NCI-H345 treated with DMSO at 0.1 percent for 48 hours (cell line): ENCODE data around the gene MAPK8IP1.
A peak's percentile ranks its signal among the peaks of the same experiment; 100 is the strongest.

Experiments
- DNase-seq: peaks from one replicate; lab custom pipeline; 2025; ENCODE audit not compliant: unreplicated experiment; lab: John Stamatoyannopoulos, UW

The MAPK8IP1 gene

DNA sequence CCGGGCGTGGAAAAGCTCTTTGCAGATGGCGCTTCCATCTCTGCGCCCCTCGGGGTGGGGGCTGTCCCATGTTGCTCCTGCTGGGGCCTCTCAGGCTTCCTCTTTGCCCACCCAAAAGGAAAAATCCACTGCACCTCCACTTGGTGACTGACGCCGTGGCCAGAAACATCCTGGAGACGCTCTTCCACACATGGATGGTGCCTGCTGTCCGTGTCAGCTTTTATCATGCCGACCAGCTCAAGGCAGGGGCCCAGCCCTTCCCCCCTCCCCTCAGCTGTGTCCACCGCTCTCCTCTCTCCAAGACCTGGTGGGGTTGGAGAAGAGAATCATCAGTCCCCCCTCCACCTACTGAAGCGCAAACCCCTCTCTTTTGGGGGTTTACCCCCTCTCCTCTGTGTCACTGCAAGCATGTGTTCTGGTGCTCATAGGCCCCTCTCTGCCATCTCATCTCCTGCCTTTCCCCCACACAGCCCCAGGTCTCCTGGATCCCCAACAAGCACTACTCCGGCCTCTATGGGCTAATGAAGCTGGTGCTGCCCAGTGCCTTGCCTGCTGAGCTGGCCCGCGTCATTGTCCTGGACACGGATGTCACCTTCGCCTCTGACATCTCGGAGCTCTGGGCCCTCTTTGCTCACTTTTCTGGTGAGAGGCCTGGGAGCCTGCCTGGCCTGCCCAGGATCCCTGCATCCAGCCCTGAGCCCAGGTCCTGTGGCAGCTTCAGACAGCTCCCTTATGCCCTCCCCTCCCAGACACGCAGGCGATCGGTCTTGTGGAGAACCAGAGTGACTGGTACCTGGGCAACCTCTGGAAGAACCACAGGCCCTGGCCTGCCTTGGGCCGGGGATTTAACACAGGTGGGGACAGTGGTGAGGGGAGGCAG is 38.8 kb downstream of the MAPK8IP1 start:
- DNase-seq: no peak

DNA sequence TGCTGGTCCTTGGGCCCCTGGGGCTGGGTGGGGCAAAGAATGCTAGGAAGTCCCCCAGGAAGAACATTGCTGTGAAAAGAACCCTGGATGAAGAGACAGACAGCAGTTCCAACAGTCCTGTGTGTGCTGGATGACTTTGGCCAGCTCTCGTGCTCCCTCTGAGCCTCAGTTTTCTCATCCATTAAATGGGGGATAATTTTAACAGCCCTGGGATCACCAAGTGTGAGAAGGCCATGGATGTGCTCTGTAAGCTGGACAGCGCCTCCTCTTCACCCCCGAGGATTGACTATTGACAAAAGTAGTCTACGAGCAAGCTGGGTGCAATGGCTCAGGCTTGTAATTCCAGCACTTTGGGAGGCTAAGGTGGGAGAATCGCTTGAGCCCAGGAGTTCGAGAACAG is 39.5 kb downstream of the MAPK8IP1 start:
- DNase-seq: no peak

DNA sequence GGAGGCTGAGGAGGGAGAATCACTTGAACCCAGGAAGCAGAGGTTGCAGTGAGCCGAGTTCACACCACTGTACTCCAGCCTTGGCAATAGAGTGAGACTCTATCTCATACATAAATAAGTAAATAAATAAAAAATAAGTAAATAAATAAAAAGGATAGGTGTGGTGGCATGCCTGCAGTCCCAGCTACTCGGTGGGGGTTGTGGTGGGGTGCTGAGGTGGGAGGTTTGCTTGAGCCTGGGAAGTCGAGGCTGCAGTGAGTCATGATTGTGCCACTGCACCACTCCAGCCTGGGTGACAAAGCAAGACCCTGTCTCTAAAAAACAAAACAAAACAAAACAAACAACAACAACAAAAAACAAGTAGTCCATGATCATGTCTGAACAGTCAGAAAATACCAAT is 40.1 kb downstream of the MAPK8IP1 start:
- DNase-seq: no peak

DNA sequence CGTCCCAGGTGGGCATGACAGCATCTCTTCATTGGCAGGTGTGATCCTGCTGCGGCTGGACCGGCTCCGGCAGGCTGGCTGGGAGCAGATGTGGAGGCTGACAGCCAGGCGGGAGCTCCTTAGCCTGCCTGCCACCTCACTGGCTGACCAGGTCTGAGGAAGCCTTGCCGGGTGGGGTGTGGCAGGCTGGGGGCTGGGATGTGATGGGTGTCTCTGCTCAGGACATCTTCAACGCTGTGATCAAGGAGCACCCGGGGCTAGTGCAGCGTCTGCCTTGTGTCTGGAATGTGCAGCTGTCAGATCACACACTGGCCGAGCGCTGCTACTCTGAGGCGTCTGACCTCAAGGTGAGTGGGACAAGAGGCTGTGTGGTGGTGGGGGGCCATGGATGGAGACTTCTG is 40.5 kb downstream of the MAPK8IP1 start:
- DNase-seq: no peak

DNA sequence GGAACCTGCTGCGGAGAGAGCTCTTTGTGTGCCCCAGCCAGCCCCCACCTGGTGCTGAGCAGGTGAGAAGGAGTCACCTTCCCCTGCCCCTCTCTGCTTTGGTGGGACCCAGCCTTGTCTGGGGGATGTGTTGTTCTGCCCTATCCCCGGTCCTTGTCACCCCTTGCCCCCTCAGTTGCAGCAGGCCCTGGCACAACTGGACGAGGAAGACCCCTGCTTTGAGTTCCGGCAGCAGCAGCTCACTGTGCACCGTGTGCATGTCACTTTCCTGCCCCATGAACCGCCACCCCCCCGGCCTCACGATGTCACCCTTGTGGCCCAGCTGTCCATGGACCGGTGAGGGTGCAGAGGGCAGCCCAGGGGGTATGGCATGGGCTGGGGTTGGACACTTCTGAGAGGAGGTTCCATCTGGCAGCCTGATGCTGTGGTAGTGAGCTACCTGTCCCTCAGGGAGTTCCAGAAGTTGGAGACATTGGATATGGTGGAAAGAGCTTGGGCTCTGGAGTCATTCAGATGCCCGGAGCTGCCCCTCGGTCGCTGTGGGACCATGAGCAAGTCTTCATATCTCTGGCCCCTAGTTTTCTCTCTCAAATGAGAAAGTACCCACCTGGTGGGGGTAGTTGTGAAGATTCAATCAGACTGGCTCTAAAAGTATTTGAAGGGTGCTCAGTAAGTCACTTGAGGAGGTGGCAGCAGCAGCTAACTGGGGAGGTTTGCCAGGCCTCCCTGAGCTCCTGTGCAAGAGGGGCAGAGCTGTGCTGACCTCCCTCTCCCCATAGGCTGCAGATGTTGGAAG is 41.3 kb downstream of the MAPK8IP1 start:
- DNase-seq: no peak

DNA sequence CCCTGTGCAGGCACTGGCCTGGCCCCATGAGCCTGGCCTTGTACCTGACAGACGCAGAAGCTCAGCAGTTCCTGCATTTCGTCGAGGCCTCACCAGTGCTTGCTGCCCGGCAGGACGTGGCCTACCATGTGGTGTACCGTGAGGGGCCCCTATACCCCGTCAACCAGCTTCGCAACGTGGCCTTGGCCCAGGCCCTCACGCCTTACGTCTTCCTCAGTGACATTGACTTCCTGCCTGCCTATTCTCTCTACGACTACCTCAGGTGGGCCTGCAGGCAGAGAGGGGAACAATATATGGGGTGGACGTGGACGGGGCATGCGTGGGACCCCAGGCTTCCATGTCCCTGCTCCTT is 41.9 kb downstream of the MAPK8IP1 start:
- DNase-seq: no peak

DNA sequence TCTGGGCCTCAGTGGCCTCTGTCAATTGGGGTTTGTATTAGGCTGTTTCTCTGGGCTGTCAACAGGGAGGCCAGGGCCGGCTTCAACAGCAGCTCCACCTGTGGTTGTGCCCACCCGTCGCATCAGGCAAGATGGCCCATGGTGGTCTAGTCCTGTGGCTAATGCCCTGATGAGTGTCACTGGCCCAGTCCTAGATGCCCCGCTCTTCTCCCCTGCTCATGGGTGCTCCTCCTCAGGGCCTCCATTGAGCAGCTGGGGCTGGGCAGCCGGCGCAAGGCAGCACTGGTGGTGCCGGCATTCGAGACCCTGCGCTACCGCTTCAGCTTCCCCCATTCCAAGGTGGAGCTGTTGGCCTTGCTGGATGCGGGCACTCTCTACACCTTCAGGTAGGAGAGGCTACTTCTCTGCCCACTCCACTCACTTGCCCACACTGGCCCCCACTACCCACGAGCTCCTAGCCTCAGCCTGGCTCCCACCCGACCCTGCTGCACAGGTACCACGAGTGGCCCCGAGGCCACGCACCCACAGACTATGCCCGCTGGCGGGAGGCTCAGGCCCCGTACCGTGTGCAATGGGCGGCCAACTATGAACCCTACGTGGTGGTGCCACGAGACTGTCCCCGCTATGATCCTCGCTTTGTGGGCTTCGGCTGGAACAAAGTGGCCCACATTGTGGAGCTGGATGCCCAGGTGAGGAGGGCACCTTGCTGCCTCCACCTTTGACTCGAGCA is 42.4 kb downstream of the MAPK8IP1 start:
- DNase-seq: no peak

DNA sequence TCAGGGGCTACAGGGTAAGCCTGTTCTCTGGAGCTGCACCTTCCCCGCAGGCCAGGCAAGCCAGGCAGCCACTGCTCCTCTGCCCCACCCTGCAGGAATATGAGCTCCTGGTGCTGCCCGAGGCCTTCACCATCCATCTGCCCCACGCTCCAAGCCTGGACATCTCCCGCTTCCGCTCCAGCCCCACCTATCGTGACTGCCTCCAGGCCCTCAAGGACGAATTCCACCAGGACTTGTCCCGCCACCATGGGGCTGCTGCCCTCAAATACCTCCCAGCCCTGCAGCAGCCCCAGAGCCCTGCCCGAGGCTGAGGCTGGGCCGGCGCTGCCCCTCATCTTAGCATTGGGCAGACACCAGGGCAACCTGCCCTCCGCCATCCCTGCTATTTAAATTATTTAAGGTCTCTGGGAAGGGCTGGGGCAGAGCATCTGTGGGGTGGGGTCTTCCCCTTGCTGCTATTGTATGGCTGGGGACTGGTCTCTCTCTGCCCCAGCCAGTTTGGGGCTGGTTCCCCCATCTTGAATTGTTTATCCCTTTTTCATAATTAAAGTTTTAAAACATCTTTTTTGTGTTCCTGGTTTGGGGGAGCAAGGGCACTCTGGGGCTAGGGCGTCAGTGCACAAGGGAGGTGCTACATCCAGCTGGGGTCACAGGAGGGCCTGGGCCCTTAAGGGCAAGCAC is 43.2 kb downstream of the MAPK8IP1 start:
- no peak for DNase-seq

DNA sequence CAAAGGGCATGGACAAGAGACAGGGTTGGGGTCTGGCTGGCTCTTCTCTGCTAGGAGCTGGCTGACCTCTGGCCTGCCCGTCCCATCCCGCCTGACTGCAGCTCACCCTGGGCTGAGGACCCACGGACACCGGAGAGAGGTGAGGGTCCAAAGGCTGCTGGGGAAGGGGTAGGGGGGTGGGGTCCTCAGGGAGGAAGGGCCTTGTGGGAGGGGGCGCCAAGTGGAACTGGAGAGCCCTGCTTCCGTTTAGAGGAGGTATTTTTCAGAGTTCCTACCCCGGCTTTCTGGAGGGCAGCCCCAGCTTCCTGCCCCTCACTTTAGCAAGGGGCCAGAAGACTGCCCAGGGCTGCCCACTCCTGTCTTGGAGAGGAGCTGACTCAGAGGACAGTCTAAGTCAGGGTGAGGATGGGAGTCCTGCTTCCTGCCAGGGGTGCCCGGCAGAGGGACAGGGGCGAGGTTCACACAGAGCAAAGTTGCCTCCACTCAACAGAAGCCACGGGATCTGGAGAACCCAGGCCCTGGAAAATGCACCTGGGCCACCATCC is 44.1 kb downstream of the MAPK8IP1 start:
- DNase-seq: no peak

DNA sequence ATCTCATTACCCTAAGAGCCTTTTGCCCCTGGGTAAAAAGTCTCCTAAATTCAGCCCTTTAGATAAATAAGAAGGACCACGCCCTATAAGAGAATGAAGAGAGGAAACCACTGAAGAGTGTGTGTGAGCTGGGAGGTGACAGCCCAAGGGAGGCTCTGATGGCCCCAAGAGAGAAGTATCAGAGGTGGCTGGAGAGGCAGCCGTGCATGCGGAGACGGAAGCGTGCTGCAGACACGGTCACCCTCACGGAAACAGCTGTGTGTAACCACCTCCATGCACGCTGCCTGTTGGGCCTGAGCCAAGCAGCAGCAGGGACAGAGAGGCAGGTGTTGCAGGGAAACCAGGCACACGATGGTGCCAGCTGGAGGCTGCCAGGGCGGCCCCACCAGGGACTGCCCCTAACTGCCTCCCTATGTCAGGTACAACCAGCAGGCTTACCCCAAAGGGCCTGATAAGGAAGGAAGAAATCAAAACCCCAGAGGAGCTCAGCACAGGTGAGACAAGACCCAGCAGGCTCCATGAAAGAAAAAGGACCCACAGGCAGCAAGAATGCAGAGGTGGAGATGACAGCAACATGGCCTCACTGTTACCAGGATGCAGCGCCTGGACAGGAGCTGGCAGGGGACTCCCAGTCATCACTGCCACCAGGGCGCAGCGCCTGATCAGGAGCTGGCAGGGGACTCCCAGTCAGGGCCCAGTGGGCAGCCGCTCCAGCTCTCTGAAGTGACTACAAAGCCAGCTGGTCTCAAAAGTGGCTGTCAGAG is 44.8 kb downstream of the MAPK8IP1 start:
- DNase-seq: peak; percentile 80

DNA sequence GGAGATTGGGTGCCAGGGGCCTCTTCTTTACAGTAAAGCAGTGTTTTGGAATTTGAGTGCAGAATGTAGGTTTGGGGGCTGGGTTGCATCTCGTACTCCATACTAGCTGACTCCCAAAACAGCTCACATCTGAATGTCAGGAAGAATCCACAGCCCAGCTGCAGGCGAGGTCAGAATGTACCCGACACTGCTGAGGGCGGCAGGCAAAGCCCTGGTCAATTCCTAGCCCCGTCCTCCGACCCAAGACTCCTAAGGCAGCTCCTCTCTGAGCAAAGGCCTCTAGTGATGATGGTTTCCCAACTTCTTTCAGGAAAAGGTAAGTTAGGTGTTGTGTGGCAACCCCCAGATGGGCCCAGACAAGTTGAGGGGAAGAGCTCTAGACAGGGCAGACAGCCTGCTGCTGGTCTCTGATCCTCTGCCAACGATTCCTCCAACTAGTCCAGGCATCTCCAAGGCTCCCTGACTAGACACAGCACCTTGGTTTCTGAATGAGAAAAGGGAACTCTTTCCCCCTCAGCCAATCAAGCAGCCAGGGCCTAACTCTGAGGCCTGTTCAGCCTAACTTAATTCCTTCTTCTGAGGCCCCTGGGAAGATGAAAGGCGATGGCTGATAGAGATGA is 45.6 kb downstream of the MAPK8IP1 start:
- no peak for DNase-seq

DNA sequence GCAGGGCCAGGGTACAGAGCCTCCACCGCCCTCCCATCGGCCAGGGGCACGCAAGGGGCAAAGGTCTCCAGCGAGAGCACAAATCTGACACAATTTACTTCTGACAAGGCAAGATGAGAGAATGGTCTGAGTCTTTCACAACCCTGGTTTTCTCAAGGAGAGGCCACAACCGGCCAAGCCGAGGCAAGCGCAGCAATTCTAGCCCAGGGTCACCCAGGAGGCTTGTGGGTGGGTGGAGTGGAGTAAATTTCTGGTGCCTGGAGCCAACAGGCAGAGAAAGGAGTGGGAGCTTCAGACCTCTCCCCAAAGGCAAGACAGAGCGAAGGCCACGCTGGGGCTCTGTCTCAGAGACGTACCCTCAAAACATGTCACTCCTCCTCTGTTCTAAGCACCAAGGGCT is 46.3 kb downstream of the MAPK8IP1 start:
- no peak for DNase-seq

DNA sequence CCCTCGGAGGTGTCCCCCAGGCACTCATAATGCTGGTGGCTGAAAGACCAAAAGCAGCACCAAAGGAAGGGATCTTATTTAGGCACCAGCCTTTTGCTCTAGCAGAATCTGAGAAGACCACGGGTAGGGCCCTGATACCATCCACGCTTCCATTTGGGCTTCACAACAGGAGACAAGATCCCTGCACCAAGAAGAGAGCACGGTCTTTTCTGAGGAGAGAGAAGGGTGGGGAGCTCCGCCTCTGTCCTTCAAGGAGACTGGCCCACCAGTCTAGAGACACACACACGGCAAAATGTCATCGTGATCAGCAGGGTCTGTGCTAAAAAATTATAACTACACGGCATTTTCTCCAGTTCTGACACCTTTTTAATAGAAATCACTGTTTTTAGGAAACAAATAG is 46.8 kb downstream of the MAPK8IP1 start:
- no peak for DNase-seq

DNA sequence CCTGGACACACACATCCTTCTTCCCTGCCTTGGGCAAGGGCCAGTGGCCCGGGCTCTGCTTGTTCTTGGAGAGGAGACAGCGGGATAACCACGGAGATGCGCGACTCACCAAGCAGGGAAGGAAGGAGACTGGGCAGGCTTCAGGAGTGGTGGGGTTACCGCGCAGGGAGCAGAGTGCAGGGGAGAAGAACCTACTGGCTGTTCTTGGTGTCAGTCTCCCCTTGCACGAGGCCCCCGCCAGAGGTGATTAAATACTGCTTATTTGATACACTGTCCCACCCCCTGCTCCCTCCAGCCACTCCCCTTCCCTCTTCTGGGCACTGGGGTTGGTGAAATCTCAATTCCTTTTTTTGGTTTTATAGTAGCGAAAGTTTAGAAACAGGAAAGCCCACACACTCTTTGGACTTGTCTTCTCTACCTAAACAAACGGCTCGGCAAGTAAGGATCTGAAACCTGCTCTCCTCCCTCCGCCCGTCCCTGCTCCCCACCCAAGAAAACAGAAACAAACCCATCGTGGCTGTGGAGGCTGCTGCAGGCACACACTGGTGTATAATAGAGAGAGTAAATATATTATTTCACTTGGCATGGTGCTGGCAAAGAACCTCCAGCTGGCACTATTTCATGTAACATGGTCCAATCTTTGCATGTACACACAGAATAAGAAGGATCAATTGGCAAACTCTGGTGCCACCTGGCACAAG is 47.8 kb downstream of the MAPK8IP1 start:
- no peak for DNase-seq

DNA sequence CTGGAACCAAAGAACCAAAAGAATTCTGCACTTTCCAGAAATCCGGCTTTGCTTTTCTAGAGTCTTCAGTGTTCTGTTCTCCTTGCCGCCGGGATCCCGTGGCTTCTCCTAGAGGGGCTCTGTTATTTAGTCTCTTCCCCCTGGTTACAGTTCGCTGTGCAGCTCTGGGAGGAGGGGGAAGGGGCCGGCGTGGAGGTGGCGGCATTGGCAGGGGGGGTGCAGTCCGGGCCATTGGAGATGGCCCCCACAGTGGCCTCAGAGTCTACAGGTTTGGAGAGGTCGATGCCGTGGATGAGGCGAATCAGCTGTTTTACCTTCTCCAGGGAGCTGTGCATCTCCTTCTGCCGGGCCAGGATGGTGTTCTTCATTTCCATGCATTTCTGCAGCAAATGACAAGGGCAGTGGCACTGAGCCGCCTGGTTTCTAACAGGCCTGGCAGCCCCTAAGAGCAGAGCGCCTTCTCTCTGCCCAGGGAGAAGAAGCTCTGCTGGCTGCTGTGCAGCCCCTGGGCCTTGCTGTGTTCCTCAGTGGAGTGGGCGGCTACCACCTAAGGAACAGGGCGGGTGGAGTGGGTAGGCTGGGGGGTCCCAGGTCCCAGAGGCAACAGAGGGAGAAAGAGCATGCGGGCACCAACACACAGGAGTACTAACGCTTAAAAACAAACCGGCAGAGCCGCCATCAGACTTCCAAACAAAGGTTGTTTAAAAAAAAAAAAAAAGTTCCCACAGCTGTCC is 48.6 kb downstream of the MAPK8IP1 start:
- DNase-seq: no peak

DNA sequence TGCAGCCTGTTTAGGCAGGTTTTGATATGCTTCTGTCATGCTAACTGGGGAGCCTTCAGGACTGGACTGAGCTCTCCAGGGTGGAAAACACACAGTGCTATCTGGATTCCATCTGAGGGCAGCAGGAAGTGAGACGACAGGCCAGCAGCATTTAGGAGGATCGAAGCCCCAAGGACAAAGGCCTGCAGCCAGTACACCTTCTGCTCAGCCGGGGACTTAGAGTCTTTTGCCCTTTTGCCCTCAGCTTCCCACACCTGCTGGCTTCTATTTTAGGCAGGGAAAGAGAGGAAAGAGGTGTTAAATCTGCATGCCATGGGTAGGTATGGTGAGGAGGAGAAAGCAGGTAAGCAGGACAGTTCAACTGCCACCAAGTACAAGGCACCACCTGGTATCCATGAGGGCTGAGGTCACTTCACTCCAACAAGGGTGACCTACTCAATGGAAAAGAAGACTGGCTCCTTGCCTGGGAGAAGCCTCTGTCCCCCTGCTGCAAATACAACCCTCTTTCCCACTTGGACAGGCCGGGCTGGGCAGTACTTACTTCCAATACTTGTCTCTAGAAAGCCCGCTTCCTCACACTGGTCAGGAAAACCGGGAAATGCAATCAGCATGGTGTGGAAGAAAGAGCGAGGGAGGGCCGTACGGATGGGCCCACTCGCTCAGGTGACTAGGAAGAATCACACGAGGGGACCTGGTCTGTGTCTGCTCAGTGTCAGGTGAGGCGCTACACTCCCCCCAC is 49.3 kb downstream of the MAPK8IP1 start:
- no peak for DNase-seq

DNA sequence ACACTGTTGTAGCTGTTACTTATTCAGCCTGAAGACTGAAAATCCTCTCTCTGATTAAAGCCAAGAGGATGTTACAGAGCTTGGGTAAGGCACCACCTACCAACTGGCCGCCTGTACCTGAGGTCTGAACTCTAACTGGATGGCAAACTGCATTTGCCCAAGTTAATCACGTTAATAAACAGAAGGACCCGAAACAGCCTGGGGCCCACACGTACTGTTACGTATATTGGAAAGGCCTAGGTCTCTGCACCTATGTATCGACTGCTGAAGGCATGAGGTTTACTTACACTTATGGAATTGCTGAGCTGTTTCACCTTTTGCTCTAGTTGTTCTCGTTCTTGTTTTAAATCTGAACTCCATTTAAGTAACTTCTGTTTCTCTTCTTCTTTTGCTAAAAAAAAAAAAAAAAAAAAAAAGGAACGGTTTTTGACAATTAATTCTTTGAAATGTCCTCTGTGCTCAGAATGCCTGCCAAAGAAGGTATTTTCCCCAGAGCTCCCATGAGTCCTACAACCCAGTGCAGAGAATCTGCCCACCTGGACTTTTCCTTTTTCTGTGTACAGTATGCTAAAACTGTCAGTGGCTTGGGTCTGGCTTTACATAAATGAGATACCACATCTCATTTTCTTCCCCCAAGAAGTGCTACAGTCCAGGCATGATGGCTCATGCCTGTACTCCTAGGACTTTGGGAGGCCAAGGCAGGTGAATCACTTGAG is 50.1 kb downstream of the MAPK8IP1 start:
- DNase-seq: no peak
